GM18502 (cell line): ENCODE measurements around the gene SBNO2.

Source experiments
- ATAC-seq: cut with Tn5 transposase; IDR thresholded peaks from one replicate; pipeline ENCODE4 v1.9.1; 2021; ENCODE audit warnings: mild to moderate bottlenecking; ENCODE audit not compliant: unreplicated experiment, poor library complexity

The SBNO2 gene

DNA sequence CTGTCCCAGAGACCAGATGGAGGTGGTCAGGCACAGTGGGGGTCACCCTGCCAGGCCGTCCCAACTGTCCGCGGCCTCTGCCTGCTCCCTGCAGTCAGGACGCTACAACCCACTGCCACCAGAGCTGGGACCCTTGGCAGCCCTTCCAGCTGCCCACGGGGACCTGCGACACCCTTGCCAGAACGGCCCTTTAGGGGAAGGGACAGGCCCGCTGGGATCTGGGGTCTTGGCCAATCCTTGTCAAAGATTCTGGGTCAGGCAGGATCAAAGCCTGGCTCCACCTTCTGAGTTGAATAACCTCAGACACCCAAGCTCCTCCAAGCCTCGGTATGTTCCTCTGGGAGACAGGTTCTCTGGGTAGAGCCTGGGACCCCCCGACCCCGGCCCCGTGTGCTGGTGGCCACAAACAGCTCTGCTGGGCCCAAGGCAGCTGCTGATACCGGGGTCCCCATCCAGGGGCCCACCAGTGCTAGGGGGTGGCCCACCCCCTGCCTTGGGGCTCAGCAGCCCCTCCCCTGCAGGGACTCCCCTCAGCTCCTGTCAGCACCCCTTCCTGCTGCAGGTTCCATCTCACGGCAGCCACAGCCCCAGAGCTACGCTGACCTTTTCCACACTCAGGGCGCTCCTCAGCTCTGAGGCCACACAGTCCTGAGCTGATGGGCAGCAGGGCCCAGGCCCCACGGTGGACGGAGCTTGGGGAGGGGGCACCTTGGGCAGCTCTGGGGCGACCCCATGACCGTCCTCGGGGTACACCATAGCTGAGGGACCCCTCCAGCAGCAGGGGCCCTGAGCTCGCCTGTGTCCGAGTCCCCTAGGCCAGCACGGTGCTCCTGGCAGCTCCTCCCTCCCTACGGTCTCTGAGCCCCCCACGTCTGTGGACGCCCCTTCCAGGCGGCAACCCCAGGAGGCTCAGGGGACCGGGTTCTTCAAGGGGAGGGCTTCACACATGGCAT lies 18.4 kb downstream of the SBNO2 start:
- ATAC-seq = no peak

DNA sequence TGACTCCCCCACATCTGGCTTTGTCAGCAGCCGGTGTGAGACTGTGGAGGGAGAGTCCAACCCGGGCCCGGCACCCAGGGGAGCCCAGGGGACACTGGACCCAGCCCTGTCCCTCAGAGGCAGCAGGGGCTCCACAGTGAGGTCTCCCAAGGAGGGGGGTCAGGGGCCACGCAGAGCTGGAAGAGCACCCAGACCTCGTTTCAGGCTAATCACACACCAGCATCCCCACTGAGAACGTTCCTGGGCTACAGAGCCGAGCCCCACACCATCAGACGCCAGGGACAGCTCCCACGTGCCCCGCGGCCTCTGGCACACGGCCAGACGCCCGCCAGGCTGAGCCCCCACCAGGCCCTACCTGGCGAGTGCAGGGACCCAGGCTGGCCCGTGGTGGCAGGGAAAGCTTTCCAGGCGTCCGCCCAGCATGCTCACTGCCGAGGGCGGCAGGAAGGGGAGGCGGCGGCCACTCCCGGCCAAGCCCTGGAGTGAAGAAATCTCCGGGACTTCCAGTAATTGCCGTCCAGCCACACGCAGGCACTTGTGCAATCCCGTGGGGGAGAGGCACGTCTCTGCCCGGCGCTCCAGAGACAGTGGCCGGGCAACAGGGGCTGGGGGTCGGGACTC lies 19.2 kb downstream of the SBNO2 start:
- ATAC-seq = no peak

DNA sequence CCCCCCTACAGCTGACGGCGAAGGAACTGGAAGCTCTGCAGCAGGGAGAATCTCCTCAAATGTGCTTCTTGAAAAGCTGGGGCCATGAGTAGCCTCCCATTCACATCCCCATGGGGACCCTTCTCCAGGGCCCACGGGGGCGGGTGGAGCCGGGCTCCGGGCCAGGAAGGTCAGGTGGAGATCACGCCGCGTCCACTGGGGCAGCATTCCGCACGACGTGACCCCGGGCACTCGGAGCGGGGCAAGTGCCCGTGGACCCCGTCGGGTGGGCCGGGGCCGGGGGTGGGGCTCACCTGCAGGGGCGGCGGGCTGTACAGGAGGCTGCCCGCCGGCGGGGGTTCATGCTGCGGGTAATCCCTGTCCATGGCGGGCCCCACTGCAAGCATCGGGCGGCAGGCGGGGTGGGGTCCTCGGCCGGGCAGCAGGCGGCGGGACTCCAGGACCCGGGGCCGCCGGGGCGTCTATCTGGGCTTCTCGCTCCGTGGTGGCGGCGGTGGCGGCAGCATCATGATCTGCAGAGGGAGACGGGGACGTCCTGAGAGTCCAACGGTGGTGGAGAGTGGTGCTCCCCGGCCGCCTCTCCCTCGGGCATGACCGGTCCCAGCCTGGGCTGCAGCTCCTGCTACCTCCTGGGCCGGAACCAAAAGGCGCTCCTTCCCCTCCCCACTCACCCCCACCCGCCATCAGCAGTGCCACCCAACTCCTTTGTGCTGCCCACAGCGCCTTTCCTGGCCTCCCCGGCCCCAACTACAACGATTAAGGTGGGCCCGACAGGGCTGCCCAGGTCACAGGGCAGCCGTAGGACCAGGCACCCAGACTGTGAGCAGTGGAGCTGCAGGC lies 20.0 kb downstream of the SBNO2 start:
- ATAC-seq = no peak

DNA sequence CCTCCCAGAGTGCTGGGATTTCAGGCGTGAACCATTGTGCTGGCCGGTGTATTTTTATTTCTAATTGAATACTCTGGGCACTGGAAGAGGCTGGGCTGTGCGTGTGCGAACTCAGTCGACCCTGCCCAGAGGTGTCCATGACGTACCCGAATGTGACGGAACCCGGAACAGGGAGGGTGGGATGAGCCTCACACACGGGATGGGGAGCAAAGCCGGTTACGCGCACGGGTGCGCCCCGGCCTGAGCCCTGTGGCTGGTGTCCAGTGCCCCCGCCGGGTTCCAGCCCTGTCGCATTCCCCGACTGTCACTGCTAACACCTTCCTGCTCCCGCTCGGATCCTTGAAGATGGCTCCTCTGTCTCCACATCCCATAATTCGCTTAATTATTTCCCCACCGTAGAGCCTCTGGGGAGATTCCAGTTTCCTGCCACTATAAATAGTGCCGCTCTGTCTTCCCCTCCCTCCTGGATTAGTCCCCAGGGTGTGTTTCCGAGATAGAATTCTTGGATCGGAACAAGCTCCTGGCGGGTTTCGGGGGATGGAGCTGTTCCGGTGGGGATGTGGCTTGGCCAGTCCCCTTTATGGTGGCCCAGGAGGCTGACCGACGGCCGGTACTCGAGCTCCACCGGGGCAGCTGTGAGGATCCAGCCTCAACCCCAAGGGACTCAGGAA lies 22.0 kb downstream of the SBNO2 start:
- no peak for ATAC-seq

DNA sequence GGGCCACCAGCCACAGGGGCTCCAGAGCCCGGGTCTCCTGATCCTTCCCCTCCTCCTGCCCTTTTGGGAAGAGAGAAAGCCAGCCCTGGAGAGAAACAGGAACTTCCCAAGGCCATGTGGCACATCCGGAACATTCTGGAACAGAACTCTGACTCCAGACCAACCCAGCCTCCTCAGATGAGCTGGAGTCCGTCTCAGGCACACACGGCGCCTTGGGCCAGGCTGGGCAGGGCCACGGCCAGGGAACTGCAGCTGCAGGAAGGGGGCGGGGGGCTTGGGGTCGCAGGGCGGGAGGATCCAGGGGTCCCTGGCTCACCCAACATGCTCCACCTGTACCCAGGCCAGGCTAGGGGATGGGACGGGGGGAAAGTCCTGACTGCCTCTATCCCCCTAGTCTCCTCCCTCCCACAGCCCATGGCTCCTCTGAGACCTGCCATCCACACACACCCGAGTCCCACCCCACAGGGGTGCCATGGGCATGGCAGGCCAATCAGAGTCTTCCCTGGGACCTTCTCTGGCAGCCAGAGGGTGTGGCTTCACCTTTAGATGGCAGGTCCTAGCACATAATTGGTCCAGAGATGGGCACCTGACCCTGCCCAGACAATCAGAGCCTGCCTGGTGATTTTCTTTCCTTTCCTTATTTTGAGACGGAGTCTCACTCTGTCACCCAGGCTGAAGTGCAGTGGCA lies 22.9 kb downstream of the SBNO2 start:
- ATAC-seq = no peak

DNA sequence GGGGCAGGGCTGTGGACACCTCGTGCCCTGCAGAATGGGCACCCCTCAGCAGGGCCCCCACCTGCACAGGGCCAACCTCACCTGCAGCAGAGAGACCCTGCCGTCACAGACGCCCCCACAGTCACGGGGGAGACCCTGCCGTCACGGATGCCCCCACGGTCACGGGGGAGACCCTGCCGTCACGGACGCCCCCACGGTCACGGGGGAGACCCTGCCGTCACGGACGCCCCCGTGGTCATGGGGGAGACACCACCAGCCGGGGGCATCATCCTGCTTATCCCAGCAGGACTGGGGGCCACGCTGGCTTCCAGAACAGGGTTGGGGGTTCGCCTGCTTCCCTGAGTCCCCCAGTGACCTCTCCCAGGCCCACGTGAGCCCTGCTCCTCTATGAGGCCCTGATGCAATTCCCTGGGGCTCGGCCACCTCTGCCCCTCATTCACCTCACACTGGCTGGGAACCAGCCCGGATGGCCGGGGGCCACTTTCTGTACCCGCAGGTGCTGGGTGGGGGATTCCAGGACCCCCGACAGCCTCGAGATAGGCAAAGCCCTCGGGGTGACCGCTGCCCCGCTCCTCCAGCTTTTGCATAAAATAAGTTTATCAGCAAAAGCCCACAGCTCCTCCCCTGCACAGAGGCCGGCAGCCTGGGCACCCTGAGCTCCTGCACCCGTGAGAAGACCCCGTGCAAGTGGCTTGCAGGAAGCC lies 23.6 kb downstream of the SBNO2 start:
- no peak for ATAC-seq

DNA sequence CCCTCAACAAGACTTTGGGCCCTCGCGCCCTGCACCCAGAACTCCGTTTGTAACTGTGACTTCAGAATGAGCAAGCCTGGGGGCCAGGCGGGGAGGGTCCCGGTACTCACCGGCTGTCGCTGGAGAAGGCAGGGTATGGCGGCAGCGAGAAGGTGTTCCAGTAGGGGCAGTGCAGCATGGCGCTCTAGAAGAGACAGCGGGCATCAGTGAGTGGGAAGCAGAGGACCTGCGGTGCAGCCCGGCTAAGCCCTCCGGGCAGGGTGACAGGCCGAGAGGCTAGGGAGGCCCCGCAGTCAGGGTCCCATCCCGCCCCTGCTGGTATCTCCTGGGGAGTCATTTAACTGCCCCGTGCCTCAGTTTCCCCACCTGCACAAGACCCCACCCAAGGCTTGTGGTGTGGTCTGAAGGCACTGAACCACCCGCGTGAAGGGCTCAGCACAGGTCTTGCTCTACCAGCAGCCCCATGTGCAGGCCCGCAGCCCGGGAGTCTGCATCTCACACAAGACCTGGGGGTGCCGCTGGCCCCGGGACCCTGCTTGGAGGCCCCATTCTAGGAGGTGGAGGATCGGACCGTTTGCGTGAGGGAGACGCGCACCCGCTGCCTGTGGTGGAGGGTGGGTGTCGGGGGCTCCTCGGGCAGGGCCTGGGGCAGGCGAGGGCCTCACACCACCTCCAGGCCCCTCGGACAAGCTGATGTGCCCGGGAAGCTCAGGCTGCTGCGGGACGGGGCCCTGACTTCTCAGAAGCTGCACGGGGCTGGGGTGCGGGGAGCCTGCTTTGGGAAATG lies 24.6 kb downstream of the SBNO2 start:
- ATAC-seq = no peak

DNA sequence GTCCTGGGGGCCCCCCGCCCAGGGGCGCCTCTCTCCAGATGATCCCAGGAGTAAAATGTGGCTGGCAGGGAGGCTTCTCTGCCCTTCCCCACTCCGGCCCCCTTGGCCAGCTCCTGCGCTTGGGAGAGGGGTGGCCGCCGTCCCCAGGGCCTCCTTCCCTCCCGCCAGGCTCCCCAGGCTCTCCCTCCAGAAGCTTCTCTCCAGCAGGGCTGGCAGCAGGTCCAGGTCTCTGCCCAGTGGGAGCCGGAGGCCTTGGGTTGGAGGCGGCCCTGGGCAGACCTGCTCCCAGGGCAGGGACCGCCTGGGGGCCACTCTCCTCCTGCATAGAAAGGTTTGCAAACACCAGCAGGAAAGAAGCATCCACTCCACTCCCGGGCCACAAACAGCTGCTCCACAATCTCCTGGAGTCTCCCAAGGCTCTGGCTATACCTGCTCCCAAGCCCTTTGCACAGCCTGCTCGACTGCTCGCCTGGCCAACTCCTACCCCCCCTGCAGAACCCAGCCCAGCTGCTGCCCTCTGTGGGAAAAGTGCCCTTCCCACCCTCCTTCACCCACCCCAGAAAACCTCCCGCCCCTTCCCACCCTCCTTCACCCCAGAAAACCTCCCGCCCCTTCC lies 26.0 kb downstream of the SBNO2 start:
- no peak for ATAC-seq

DNA sequence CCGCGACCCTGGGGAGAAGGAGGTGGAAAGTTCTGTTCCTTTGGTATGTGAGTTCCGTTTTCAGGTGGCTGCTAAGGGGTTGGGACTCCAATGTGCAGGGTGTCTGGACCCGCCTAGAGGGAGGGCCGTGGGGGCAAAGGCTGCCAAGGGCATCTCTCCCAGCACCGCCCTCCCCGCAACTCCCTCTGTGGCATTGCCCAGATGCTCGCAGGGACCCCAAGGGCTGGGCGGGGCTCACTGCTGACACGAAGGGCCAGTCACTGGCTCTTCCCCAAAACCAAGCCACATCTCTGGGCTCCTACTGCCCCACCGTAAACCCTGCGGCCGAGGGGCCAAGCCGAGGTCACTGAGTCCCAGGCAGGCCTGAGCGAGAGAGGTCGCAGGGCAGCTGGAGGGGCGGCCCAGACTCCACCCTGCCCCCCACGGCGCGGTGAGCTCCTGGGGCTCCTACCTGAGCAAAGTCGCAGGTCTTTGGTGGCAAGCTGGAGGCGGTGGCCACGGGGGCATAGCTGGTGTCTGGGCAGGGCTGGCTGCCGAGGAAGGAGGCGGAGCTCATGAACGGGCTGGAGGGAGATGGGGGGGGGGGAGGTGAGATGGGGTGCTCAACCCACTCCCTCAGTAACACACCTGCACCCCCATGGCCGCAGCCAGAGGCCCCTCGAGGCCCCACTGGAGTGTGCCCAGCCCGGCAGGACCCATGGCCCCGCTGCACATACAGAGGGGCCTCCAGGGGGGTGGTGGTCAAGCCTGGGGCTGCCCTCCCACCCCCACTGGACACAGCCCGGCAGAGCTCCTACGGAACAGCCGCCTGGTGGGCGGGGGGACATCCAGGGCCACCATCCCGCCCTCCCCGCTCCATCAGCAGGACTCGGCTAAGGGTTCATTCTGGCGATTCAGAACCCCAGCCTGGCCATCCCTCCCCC lies 26.9 kb downstream of the SBNO2 start:
- ATAC-seq = no peak

DNA sequence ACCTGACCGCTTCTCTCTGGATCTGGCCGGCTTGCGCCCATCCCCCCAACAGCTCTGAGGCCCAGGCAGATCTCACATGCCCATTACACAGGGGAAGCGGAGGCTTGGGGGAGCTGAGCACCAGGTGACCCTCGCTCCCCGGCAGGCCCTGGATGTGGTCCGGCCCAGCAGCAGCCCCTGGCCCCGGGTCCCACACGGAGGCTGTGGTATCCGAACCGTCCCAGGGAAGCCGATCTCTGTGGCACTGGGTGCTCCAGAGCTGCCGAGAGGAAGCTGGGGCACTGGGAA lies 27.7 kb downstream of the SBNO2 start:
- no peak for ATAC-seq

DNA sequence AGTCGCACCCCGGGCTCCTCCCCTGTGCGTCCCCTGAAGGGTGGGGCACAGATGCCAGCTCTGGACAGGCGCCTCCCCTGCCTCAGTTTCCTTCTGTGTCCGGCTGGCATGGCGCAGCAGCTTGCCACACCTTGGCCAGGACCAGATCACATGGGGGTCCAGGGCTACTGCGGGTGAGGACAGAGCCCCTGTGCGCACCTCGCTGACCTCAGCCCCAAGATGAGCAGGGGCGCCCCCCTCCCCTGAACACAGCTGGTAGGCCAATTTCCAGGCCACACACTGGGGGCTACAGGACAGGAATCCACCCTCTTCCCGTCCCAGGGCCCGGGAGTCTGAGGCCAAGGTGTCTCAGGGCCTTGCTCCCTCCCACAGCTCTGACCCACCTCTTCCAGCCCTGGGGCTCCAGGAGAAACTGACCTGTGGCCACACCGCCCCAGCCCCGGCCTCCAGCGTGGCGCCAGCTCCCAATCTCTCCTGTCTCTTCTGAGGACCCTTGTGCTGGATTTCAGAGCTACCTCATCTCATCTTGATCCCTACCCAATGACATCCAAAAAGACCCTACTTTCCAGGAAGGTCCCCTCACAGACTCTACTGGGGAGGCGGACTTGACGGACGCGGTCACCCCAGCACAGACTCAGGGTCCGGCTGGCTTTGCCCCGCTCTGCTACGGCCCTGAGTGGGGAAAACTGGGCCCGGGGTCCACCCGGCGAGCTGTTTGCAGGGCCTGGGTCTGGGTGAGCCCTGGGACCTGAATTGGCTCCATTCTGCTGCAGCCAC lies 28.2 kb downstream of the SBNO2 start:
- no peak for ATAC-seq

DNA sequence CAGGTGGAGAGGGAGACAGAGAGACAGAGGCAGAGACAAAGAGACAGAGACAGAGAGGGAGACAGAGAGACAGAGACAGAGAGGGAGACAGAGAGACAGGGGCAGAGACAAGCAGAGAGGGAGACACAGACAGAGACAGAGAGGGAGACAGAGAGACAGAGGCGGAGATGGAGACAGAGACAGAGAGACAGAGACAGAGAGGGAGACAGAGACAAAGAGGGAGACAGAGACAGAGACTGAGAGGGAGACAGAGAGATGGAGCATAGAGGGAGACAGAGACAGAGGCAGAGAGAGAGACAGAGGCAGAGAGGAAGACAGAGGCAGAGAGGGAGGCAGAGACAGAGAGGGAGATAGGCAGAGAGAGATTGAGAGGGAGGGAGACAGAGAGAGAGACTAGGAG lies 29.3 kb downstream of the SBNO2 start:
- no peak for ATAC-seq

DNA sequence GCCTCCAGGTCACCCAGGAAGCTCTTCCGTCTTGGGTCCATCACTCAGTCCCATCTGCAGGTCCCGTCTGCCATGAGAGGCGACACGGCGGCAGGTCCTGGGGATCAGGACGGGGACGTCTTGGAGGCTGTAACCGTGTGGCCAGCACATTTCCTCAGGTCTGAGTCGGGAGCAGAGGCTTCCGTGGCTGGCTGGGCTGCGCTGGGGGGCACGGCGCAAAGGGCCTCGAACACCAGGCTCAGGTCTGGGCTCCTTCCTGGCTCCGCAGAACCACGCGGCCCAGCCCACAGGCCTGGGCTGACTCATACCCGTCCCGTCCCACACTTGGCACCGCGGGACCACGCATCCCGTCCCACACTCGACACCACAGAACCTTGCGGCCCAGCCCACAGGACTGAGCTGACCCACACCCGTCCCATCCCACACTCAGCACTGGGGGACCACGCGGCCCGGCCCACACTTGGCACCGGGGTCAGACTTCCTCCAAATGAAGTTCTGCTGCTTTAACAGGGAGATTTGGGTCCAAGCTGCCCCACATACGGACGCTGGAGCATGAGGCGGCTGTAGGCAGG lies 30.2 kb downstream of the SBNO2 start:
- no peak for ATAC-seq

DNA sequence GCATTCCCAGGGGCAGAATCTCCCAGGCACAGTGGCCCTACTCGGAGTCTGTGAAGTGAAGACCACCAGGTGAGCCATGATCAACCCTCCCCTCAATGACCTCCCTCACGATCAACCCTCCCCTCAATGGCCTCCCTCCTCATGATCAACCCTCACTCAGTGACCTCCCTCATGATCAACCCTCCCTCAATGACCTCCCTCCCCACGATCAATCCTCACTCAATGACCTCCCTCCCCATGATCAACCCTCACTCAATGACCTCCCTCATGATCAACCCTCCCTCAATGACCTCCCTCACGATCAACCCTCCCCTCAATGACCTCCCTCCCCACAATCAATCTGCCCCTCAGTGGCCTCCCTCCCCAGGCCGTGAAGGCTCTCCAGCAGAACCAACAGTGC lies 32.1 kb downstream of the SBNO2 start:
- no peak for ATAC-seq

DNA sequence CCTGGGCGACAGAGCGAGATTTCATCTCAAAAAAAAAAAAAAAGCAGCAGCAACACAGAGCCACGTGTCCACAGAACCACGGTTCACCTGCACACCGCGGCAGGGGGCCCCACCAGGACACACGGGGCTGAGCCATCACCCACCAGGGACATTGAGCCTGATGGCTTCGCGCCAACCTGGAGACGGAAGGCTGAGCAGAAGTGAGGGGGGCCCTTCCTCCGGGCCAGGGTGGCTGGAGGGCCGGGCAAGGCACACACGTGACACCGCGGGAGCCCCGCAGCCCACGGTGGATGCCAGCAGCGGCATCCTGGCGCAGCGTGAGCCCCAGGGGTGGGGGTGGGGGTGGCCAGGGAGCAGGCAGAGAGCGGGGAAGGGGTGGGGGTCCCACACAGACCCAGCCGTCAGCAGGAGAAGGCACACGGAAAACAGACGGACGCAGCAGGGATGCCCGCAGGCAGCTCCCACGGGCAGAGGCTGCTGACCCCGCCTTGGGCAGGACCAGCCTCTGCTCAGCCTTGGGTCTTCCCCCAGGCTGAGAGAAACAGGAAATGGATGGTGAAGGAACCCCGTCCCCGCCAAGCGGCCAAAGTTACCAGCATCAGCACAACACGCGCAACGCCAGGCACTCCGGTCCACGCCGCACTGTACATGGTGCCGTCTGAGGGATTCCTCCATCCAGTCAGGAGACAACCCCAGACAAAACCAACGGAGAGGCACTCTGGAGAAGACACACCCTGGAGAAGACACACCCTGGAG lies 33.6 kb downstream of the SBNO2 start:
- no peak for ATAC-seq
